Neural cell (in vitro differentiated cells): ENCODE results near the gene S1PR1.

Experiments
- EP300 ChIP-seq: fragments of 450-650 bp; conservative IDR thresholded peaks from 2 replicates; pipeline ENCODE4 v1.6.1; 2014; ENCODE audit warnings: antibody characterized with exemption, mild to moderate bottlenecking, moderate library complexity; ENCODE audit not compliant: poor library complexity, severe bottlenecking
- EZH2 ChIP-seq: fragments of 200-600, 300-800 bp; shearing (Covaris generic), sonication (generic); IDR thresholded peaks from 2 replicates; pipeline ENCODE4 v1.6.1; 2014; ENCODE audit warnings: antibody characterized with exemption, low read length, borderline replicate concordance, mild to moderate bottlenecking; ENCODE audit not compliant: insufficient read depth, poor library complexity, severe bottlenecking
- MXI1 ChIP-seq: fragments of 450-650 bp; conservative IDR thresholded peaks from 2 replicates; pipeline ENCODE4 v1.6.1; 2014; ENCODE audit warnings: antibody characterized with exemption, mild to moderate bottlenecking; ENCODE audit not compliant: poor library complexity, severe bottlenecking
- POLR2AphosphoS5 ChIP-seq: IDR thresholded peaks from 2 replicates; pipeline ENCODE4 v1.6.1; 2012
- RAD21 ChIP-seq: fragments of 450-650 bp; conservative IDR thresholded peaks from 2 replicates; pipeline ENCODE4 v1.6.1; 2014; ENCODE audit warnings: antibody characterized with exemption, mild to moderate bottlenecking, moderate library complexity
- SMC3 ChIP-seq: fragments of 450-650 bp; conservative IDR thresholded peaks from 2 replicates; pipeline ENCODE4 v1.6.1; 2014; ENCODE audit warnings: antibody characterized with exemption, mild to moderate bottlenecking, moderate library complexity; ENCODE audit not compliant: poor library complexity
- TAF1 ChIP-seq: IDR thresholded peaks from 2 replicates; pipeline ENCODE4 v1.6.1; 2012; ENCODE audit warnings: low read depth
- TF ChIP-seq, protein P1 (sequence below): fragments of 450-650 bp; IDR thresholded peaks from 2 replicates; pipeline ENCODE4 v1.5.1; 2014; ENCODE audit warnings: antibody characterized with exemption, mild to moderate bottlenecking, moderate library complexity; ENCODE audit not compliant: poor library complexity, severe bottlenecking

DNA sequence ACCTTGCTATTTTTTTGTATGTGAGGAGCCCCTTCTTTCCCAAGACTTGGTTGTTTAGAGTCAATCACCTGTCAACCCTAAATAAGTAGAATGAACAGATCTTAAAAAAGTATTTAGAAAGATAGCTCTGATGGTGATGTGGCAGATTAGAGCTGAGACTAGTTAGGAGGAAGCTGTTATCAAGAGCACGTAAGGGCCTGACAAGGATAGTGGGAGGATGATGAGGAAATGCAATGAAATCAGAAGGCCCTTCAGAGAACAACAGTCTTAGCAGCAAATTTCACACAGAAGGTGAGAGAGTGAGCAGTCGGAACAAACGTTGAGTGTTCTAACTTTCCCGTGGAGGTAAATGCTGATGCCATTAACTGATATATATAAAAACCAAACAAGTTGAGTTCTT lies 15.9 kb upstream of the S1PR1 start:
- TF ChIP-seq, protein P1, sequence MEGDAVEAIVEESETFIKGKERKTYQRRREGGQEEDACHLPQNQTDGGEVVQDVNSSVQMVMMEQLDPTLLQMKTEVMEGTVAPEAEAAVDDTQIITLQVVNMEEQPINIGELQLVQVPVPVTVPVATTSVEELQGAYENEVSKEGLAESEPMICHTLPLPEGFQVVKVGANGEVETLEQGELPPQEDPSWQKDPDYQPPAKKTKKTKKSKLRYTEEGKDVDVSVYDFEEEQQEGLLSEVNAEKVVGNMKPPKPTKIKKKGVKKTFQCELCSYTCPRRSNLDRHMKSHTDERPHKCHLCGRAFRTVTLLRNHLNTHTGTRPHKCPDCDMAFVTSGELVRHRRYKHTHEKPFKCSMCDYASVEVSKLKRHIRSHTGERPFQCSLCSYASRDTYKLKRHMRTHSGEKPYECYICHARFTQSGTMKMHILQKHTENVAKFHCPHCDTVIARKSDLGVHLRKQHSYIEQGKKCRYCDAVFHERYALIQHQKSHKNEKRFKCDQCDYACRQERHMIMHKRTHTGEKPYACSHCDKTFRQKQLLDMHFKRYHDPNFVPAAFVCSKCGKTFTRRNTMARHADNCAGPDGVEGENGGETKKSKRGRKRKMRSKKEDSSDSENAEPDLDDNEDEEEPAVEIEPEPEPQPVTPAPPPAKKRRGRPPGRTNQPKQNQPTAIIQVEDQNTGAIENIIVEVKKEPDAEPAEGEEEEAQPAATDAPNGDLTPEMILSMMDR, result no peak
- TF ChIP-seq SMC3, result no peak
- TF ChIP-seq POLR2AphosphoS5, result no peak
- TF ChIP-seq EP300, result no peak
- no peak for TF ChIP-seq TAF1
- TF ChIP-seq RAD21, result no peak
- no peak for TF ChIP-seq EZH2
- no peak for TF ChIP-seq MXI1
